Astrocyte of the hippocampus (primary cell): Measurements from ENCODE around the gene IQCM.

Experiments
- DNase-seq: peaks from one replicate; pipeline ENCODE4 v3.0.0; 2011; ENCODE audit warnings: low read depth, low spot score

The IQCM gene

GRCh38 chr4:149815743-149816142 lies at the start of gene IQCM:
IQCM (minus strand) TSS chr4:149815843; CDS start chr4:149742691, 73,152 bp downstream.
- no peak for DNase-seq

GRCh38 chr4:149857446-149857845 lies 41.8 kb upstream of the IQCM start:
- DNase-seq = no peak

GRCh38 chr4:149845743-149846142 lies 30.1 kb upstream of the IQCM start:
- no peak for DNase-seq

- DNase-seq = no peak
These were observed 26.0 kb upstream of the IQCM start for GRCh38 chr4:149841686-149842085.

DNA sequence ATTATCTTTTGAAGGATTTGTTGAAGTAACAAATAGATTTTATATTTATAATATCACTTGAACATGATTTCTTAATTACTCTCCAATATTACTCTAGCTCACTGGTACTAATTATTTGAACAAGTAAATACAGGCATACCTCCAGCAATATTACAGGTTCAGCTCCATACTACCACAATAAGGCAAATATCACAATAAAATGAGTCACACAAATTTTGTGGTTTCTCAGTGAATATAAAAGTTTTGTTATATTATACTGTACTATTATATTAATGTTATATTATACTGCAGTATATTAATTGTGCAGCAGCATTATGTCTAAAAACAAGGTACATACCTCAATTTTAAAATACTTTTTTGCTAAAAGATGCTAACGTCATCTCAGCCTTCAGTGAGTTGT lies 22.4 kb upstream of the IQCM start:
- no peak for DNase-seq

DNA sequence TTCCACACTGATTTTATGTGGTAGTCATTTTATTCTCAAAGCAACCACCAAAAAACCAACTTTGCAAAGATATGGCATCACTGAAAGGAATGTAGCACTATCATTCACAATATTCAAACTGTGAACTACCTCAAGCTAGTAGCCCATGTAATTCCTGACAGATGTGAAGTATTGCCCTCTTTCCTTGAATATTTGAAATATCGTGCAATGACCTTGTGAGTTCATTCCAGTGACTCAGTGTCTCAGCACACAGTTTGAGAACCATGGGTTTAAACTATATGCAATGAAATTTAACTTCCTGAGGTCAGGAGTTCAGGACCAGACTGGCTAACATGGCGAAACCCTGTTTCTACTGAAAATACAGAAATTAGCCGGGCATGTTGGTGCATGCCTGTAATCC lies 20.9 kb upstream of the IQCM start:
- no peak for DNase-seq

DNA sequence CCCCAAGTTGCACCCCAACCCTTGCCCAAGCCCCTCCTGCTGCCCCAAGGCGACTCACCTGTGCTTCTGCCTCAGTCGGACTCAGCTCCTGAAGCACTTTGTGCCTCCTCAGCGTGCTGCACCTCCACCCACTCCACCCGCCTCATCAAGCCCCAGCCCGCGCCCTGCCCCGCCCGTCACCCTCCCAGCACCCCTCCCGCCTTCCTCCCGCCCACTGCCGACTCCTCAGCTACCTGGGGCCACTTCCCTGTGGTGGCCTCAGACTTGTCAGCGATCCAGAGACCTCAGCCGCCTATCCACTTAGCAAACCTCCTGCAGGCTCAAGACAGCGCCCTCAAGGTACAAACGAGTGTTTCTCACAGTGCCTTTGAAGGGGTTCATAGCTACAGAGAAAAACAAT lies 19.6 kb upstream of the IQCM start:
- no peak for DNase-seq

- no peak for DNase-seq
These were observed 16.1 kb upstream of the IQCM start for GRCh38 chr4:149831656-149832208.

DNA sequence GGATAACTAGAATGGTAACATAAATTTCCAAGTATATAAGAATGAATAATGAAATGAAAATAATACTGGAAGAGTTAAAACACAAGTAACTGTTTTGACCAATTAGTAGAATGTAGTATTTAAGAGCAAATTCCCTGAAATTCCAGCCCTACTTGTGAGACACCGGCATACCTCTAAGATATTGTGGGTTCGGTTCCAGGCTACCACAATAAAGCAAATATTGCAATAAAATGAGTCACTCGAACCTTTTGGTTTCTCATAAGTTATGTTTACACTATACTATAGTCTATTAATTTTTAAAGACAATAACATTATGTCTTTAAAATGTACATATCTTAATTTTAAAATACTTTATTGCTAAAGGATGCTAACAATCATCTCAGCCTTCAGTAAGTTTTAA lies 15.2 kb upstream of the IQCM start:
- no peak for DNase-seq

DNA sequence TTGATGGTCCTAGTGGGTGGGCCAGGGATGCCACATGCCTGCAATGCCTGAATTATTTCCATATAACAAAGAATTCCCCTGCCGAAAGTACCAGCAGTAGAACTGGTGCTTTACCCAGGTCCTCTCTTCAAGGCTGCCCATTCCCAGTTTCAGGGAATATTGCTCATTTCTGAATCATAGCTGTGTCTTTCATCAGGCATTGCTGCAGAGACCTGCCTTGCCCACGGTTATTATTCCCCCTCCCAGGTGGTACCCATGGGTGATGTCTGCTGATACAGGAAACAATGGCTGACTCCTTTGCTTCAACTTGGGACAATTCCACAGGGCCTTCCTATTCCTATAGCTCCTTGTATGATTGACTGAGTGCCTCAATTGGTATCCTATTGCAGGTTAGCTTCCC lies 9.7 kb upstream of the IQCM start:
- DNase-seq = no peak

- DNase-seq = peak; percentile 79
These were observed 8.2 kb upstream of the IQCM start for GRCh38 chr4:149823769-149824221.

DNA sequence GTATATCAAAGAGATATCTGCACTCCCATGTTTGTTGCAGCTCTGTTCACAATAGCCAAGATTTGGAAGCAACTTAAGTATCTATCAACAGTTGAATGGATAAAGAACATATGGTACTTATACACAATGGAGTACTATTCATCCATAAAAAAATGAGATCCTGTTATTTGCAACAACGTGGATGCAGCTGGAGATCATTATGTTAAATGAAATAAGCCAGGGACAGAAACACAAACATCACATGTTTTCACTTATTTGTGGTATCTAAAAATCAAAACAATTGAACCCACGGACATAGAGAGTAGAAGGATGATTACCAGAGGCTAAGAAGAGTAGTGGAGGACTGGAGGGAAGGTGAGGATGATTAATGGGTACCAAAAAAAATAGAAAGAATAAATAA lies 14.2 kb downstream of the IQCM start:
- no peak for DNase-seq

DNA sequence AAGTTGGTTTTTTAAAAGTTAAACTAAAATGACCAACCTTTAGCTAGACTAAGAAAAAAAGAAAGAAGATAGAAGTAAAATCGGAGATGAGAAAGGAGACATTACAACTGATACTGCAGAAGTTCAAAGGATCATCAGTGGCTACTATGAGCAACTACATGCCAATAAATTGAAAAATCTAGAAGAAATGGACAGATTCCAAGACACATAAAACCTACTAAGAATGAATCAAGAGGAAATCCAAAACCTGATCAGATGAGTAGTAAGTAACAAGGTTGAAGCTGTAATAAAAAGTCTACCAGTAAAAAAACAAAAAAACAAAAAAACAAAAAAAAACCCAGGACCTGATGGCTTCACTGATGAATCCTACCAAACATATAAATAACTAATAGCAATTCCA lies 16.1 kb downstream of the IQCM start:
- no peak for DNase-seq

DNA sequence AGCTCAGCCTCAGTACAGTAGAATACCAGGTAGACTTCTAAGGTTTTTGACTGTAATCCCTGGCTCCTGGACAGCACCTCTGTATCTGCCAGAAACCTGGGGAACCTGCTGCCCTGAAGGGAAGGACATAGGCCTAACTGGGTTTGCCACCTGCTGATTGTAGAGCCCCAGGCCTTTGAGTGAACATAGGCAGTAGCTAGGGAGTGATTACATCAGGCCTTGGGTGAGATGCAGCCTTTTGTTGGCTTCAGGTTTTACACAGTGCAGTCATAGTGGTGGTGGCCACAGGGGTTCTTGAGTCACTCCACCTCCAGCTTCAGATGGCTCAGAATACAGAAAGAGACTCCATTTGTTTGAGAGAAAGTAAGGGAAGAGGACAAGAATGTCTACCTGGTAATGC lies 19.3 kb downstream of the IQCM start:
- DNase-seq = no peak

- DNase-seq = no peak
These were observed 20.4 kb downstream of the IQCM start for GRCh38 chr4:149795256-149795655.

DNA sequence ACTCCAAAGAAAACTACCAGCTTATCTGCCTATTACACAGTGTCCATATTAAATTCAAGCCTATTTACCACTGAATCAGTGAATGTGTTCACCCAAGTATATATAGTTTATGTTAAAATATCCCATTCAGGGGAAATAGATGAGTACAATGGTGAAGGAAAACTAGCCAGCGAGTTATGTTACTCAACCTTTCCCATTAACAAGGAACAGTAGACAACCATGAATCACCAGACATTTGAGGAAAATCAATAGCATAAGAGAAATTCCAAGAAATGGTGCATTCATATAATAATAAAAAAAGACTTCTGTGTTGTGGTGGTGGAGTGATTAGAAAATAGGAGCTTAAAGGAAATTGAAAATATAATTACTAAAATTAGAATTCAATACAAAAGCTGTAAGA lies 21.3 kb downstream of the IQCM start:
- no peak for DNase-seq

DNA sequence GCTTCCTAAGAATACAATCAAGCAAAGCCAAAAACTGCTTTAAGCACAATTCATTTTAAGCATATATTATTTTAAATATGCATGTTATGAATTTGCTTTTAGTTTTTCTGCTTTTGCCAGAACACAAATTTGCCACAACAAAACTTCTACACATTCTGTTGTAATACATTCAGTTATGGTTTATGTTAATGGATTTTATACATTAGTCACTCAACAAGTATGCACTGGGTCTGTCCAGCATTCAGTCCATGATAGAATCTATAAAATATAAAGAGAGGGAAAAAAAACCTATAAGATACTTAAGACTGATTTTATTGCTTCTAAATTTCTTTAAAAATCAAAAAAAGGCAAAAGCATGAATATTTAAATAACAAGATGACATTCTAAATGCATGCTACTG lies 22.2 kb downstream of the IQCM start:
- no peak for DNase-seq

DNA sequence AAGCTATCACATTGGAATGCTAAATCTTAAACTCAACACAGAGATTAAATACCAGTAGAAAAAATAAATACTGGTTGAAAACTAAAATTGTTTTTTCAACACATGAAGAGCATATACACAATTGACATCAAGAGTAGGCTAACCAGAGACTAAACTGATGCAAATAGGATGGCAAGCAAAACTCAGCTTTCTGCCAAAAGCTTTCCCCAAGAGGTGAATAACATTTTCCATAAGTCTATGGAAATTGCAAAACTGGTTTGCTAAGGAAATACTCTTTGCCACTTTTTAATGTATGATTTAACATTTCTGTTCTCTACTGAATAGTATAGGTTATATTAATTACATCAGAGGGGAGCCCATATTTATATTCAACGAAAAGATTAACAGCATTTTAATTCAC lies 23.8 kb downstream of the IQCM start:
- no peak for DNase-seq

- no peak for DNase-seq
These were observed 25.3 kb downstream of the IQCM start for GRCh38 chr4:149790172-149790907.

- DNase-seq = no peak
These were observed 27.3 kb downstream of the IQCM start for GRCh38 chr4:149788300-149788699.

DNA sequence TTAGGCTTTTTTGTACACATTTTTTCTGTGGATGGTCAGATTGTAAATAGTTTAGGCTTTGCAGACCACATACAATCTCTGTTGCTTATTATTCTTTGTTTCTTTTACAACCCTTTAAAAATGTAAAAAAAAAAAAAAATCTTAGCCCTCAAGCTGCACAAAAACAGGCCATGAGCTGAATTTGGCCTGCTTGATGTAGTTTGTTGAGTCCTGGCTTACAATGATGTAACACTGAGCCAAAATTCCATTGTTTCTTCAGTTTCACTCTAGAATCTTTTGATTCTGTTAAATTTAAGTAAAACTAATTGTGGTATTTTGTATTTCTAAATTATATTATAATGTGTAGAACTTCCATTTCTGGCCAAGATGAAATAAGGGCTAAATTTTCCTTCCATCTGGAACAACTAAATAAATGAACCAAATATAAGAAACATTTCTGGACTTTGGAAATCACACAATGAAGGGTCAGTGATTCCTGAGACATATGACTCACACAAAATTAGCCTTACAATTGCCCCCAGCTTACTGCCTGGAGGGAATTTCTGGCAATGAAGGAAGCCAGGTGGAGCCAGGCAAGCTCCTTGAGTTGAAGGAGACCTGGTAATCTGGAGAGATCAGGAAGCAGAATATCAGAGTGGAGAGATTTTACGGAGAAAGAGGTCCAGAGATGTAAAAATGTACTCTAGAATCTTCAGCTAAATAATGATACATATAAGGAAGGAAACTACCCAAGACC lies 29.8 kb downstream of the IQCM start:
- DNase-seq = peak; percentile 76

DNA sequence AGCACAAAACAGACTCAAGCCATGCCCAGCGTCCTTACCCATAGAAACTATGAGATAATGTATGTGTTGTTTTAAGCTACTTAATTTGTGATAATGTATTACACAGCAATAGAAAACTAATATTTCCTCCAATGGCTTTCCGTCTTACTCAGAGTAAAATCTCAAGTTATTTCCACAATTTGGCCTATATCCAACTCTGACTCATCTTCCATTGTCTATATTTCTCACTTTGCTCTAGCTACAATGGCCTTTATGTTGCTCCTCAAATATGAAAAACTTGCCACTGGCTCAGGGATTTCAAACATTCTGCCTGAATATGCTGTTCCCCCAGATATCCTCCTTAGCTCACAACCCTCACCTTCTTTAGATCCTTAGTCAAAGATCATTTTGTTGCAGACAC lies 31.6 kb downstream of the IQCM start:
- DNase-seq = peak; percentile 19

- DNase-seq = peak; percentile 23
These were observed 34.5 kb downstream of the IQCM start for GRCh38 chr4:149781150-149781549.
